Spinal cord (tissue), 10 donors: Measurements from ENCODE around the gene LRMDA. TPM values are rescaled to one million over a fixed set of nuclear protein-coding genes. Genes with fewer than 3 reads are reported as not detected.

Experiments
- DNase-seq, 6 donors: peaks; one replicate each; pipeline versions ENCODE4 v3.0.0 to v3.0.0-alpha.2; 2013 to 2015; ENCODE audit warnings: low spot score in 6 of 6, low read depth in 4 of 6
- H3K27ac ChIP-seq: one replicate; pipeline ENCODE4 v1.5.1; 2013; ENCODE audit warnings: low read depth, low read length, control low read depth
- H3K27me3 ChIP-seq: one replicate; pipeline ENCODE4 v1.6.1; 2013; ENCODE audit warnings: low read length; ENCODE audit not compliant: control insufficient read depth, insufficient read depth
- H3K36me3 ChIP-seq: one replicate; pipeline ENCODE4 v1.6.1; 2013; ENCODE audit warnings: low read length; ENCODE audit not compliant: control insufficient read depth, insufficient read depth
- H3K4me1 ChIP-seq: one replicate; pipeline ENCODE4 v1.6.1; 2013; ENCODE audit warnings: low read length; ENCODE audit not compliant: control insufficient read depth, insufficient read depth
- H3K4me3 ChIP-seq: one replicate; pipeline ENCODE4 v1.5.1; 2013; ENCODE audit warnings: low read depth, low read length, control low read depth
- H3K9me3 ChIP-seq: one replicate; pipeline ENCODE4 v1.6.1; 2013; ENCODE audit warnings: low read length; ENCODE audit not compliant: control insufficient read depth, insufficient read depth
- whole genome bisulfite sequencing: methylation state at CpG from one replicate; pipeline ENCODE4 v1.1.5; 2013; ENCODE audit warnings: missing lambda C conversion rate; ENCODE audit not compliant: insufficient coverage; 5-methylcytosine and 5-hydroxymethylcytosine counted together
- polyA plus RNA-seq, 2 donors: library from polyadenylated mRNA; unstranded; fragments of 120-200 nt; gene quantifications; one replicate each; pipeline ENCODE4 v1.2.1, GENCODE V29; 2013; ENCODE audit not compliant: insufficient read length in 2 of 2
- total RNA-seq, 2 donors: library from RNA; depleted of rRNA in 1 of 2; stranded (reverse); fragments of 120-200 nt in 1 of 2; fragments of >200 nt in 1 of 2; gene quantifications; one replicate each; pipeline versions ENCODE4 v1.2.3 to v1.2.4, GENCODE V29; 2013 to 2014
- donor health status: healthy.

Gene LRMDA
- total and polyA plus RNA-seq, 4 donors = 5.6 to 9.9 (median 7.2) TPM

DNA sequence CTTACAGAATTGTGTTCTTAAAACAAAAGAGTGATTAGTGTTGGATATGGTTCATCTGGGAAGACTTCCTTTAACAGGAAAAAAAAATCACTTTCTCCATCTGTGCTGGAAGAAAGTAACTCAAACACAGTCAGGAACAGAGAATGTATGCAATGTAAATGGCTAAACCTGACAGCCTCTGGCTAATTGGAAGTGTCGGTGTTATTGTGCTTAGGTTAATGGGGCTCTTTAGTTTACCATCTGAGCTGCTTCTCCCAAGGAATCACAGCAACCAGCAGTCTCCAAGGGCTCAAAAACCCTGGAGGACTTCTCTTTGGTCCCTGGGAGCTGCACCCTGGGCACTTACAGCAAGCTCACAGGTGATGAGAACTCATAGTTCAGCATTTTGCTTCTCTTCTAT, 724.5 kb downstream of the LRMDA start:
- no CpG with 5 or more reads among the region's 1 CpG for whole genome bisulfite sequencing
- Histone ChIP-seq H3K4me1 (peaks cover under 1% of the 10 kb centered on the region), H3K27me3 (no peaks in the 10 kb centered on the region), H3K27ac (no peak overlapping the region), H3K4me3 (no peak overlapping the region), H3K36me3 (no peaks in the 10 kb centered on the region), H3K9me3 (peaks cover 2% of the 10 kb centered on the region)
- DNase-seq = peak in 1 of 6 donors; percentile 25

DNA sequence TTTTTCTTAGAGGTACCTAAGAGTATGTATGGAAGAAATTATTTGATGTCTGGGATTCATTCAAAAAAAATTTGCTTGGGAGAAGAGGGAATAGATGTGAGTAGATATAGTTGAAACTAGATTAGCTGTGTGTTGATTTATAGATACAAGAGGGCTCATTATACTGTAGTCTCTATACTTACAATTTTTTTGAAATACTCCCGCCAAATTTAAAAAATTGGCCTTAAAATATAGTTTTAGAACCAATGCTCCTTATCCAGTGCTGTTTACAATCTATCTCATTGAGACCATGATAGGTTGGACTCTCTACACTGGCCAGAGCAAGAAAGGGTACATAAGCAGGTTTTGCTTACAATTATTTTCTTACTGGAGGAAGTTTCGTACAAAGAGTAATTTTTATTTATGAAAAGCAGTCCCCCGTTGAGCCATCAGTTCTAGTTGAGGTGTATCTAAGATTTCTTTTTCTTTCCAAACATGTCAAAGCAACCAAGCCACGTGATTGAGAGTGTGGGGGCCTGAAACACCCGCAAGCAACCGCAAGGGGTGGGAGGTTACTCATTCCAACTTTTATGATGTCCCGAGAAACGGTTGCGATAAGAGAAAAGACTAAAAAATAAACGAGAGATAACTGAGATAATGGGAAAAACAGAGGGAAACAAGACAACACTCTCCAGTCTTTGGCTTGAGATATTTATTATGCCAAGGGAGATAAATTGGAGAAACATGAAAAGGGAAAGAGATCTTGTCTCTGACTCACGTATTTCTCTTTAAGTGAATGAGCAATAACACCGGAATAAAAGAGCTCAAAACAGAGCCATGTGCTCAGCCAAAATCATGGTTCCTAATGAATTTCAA, 729.2 kb downstream of the LRMDA start:
- DNase-seq = no peak
- no peaks in the 10 kb centered on the region for H3K4me1 ChIP-seq
- no peaks in the 10 kb centered on the region for H3K9me3 ChIP-seq
- no peak overlapping the region for H3K4me3 ChIP-seq
- no peaks in the 10 kb centered on the region for H3K36me3 ChIP-seq
- no peak overlapping the region for H3K27ac ChIP-seq
- 76% methylated on average over 3 of the region's 12 CpGs for WGBS
- H3K27me3 ChIP-seq = no peaks in the 10 kb centered on the region

- Histone ChIP-seq H3K27ac (no peak overlapping the region), H3K4me3 (no peak overlapping the region), H3K27me3 (no peaks in the 10 kb centered on the region), H3K9me3 (peaks cover under 1% of the 10 kb centered on the region), H3K4me1 (no peaks in the 10 kb centered on the region), H3K36me3 (no peaks in the 10 kb centered on the region)
- peak in 1 of 6 donors; percentile 71 for DNase-seq
- WGBS = no CpG with 5 or more reads among the region's 7 CpGs
Measured at GRCh38 chr10:76161301-76161582, 729.8 kb downstream of the LRMDA start.

GRCh38 chr10:76168437-76168836, 737.0 kb downstream of the LRMDA start:
- no peak overlapping the region for H3K27ac ChIP-seq
- no peak overlapping the region for H3K4me3 ChIP-seq
- H3K9me3 ChIP-seq = peaks cover 1% of the 10 kb centered on the region
- no peak for DNase-seq
- no peaks in the 10 kb centered on the region for H3K27me3 ChIP-seq
- 100% methylated on average over 1 of the region's 1 CpG for WGBS
- H3K4me1 ChIP-seq = no peaks in the 10 kb centered on the region
- no peaks in the 10 kb centered on the region for H3K36me3 ChIP-seq

DNA sequence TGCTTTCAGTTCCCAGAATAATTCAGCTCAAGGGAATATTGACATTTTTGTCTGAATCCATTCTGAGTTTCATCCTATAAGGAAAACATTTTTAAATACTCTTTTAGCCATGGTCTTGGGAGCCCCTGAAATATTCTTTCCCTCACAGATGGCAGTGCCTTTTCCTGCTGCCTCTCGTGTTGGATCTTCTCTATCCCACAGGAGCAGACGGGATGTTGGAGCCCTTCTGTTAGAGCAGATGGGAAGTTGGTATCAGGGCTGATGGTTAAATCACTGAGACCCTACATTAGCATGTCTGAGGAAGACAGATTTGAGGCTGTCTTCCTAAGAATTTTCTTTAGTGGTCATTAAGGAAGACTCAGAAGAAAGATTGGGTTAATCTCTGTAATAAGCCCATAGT, 737.8 kb downstream of the LRMDA start:
- DNase-seq = peak in 1 of 6 donors; percentile 44
- no CpG with 5 or more reads among the region's 2 CpGs for WGBS
- Histone ChIP-seq H3K4me1 (no peaks in the 10 kb centered on the region), H3K36me3 (no peaks in the 10 kb centered on the region), H3K4me3 (no peak overlapping the region), H3K27me3 (no peaks in the 10 kb centered on the region), H3K9me3 (peaks cover 1% of the 10 kb centered on the region), H3K27ac (no peak overlapping the region)

DNA sequence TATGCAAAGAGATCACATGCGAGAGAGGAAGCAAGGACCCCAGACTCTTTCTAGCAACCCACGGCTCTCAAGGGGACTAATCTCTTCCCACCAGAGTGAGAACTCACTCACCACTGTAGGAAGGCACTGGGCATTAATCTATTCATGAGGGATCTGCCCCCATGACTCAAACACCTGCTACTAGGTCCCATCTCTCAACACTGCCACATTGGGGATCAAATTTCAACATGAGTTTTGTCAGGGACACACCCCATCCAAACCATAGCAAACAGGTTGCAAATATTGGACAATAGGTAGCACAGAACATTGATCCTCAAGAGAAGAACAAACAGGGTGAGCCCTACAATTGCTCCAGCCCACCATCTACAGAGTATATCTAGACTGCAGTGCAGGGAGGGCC, 740.6 kb downstream of the LRMDA start:
- no peaks in the 10 kb centered on the region for H3K9me3 ChIP-seq
- no peaks in the 10 kb centered on the region for H3K36me3 ChIP-seq
- no peaks in the 10 kb centered on the region for H3K4me1 ChIP-seq
- H3K27me3 ChIP-seq = no peaks in the 10 kb centered on the region
- DNase-seq = no peak
- no peak overlapping the region for H3K27ac ChIP-seq
- no peak overlapping the region for H3K4me3 ChIP-seq
- WGBS = 100% methylated on average over 2 of the region's 2 CpGs

- Histone ChIP-seq H3K9me3 (no peaks in the 10 kb centered on the region), H3K27ac (no peak overlapping the region), H3K27me3 (no peaks in the 10 kb centered on the region), H3K36me3 (no peaks in the 10 kb centered on the region), H3K4me1 (no peaks in the 10 kb centered on the region), H3K4me3 (no peak overlapping the region)
- 96% methylated on average over 9 of the region's 9 CpGs for WGBS
- no peak for DNase-seq
Measured at GRCh38 chr10:76175533-76176165, 744.2 kb downstream of the LRMDA start.

- Histone ChIP-seq H3K27me3 (no peaks in the 10 kb centered on the region), H3K36me3 (no peaks in the 10 kb centered on the region), H3K4me1 (no peaks in the 10 kb centered on the region), H3K9me3 (no peaks in the 10 kb centered on the region), H3K4me3 (no peak overlapping the region), H3K27ac (no peak overlapping the region)
- DNase-seq = no peak
- WGBS = 98% methylated on average over 7 of the region's 9 CpGs
Measured at GRCh38 chr10:76176166-76176550, 744.7 kb downstream of the LRMDA start.

- H3K36me3 ChIP-seq = no peaks in the 10 kb centered on the region
- H3K9me3 ChIP-seq = no peaks in the 10 kb centered on the region
- WGBS = 82% methylated on average over 2 of the region's 2 CpGs
- no peak overlapping the region for H3K27ac ChIP-seq
- H3K4me3 ChIP-seq = no peak overlapping the region
- H3K27me3 ChIP-seq = no peaks in the 10 kb centered on the region
- H3K4me1 ChIP-seq = no peaks in the 10 kb centered on the region
- peak in 2 of 6 donors; percentile 4 to 45 for DNase-seq
Measured at GRCh38 chr10:76177936-76178335, 746.5 kb downstream of the LRMDA start.
